ENCODE results near the gene EVA1A.
"Not testable (repeated sequence)": the region's sequence is repeated elsewhere in the genome, so short reads cannot be mapped to it uniquely, and the experiment has no call there.

EVA1A gene

GRCh38 chr2:75480971-75481836 is 79.5 kb downstream of the EVA1A start:
- FAIRE-seq = no peak

- not testable (repeated sequence) for FAIRE-seq
These were observed 83.0 kb downstream of the EVA1A start for GRCh38 chr2:75477696-75478095.

- no peak for FAIRE-seq
These were observed 84.0 kb downstream of the EVA1A start for GRCh38 chr2:75476761-75477160.

- FAIRE-seq = no peak
These were observed 84.8 kb downstream of the EVA1A start for GRCh38 chr2:75475976-75476375.

GRCh38 chr2:75475049-75475448 is 85.7 kb downstream of the EVA1A start:
- no peak for FAIRE-seq

- FAIRE-seq = no peak
These were observed 86.6 kb downstream of the EVA1A start for GRCh38 chr2:75474115-75474514.

- no peak for FAIRE-seq
These were observed 93.9 kb downstream of the EVA1A start for GRCh38 chr2:75466708-75467311.

- FAIRE-seq = no peak
These were observed 95.3 kb downstream of the EVA1A start for GRCh38 chr2:75465317-75465984.

- peak; percentile 32 for FAIRE-seq
These were observed 96.3 kb downstream of the EVA1A start for GRCh38 chr2:75464348-75464946.

GRCh38 chr2:75462721-75463120 is 98.0 kb downstream of the EVA1A start:
- FAIRE-seq = no peak

- FAIRE-seq = no peak
These were observed 98.5 kb downstream of the EVA1A start for GRCh38 chr2:75462206-75462605.

GRCh38 chr2:75460630-75461029 is 100.1 kb downstream of the EVA1A start:
- FAIRE-seq = no peak

- no peak for FAIRE-seq
These were observed 101.0 kb downstream of the EVA1A start for GRCh38 chr2:75459565-75460310.

- FAIRE-seq = no peak
These were observed 102.5 kb downstream of the EVA1A start for GRCh38 chr2:75458201-75458600.

- no peak for FAIRE-seq
These were observed 103.9 kb downstream of the EVA1A start for GRCh38 chr2:75456825-75457224.

GRCh38 chr2:75456111-75456510 is 104.6 kb downstream of the EVA1A start:
- no peak for FAIRE-seq

GRCh38 chr2:75454241-75454620 is 106.5 kb downstream of the EVA1A start:
- FAIRE-seq = no peak

GRCh38 chr2:75453384-75454240 is 107.1 kb downstream of the EVA1A start:
- no peak for FAIRE-seq

GRCh38 chr2:75450068-75450467 is 110.7 kb downstream of the EVA1A start:
- FAIRE-seq = no peak

- no peak for FAIRE-seq
These were observed 113.6 kb downstream of the EVA1A start for GRCh38 chr2:75447176-75447575.

Data from TTC549 (cell line).